Liver (tissue), 9 donors: ENCODE results near the gene D2HGDH. TPM values are rescaled to one million over a fixed set of nuclear protein-coding genes. Genes with fewer than 3 reads are reported as not detected.

ENCODE experiments used
- DNase-seq: peaks from one replicate; pipeline ENCODE4 v3.0.0-alpha.2; 2017; ENCODE audit warnings: low spot score
- H3K27ac ChIP-seq, 2 donors: one replicate each; pipeline ENCODE4 v1.7.0; 2013; ENCODE audit warnings: inconsistent platforms in 2 of 2, low read length in 2 of 2, control low read depth in 1 of 2, low read depth in 1 of 2, mild to moderate bottlenecking in 1 of 2
- H3K27me3 ChIP-seq, 4 donors: one replicate each; pipeline versions ENCODE4 v1.6.1 to v1.7.0; 2013; ENCODE audit warnings: low read length in 3 of 4, inconsistent platforms in 1 of 4, mild to moderate bottlenecking in 1 of 4, moderate library complexity in 1 of 4; ENCODE audit not compliant: control insufficient read depth in 4 of 4, insufficient read depth in 4 of 4
- H3K36me3 ChIP-seq, 4 donors: one replicate each; pipeline versions ENCODE4 v1.6.1 to v1.7.0; 2013; ENCODE audit warnings: low read length in 3 of 4, mild to moderate bottlenecking in 3 of 4, low read depth in 1 of 4, moderate library complexity in 1 of 4; ENCODE audit not compliant: control insufficient read depth in 4 of 4, insufficient read depth in 3 of 4
- H3K4me1 ChIP-seq, 4 donors: one replicate each; pipeline versions ENCODE4 v1.6.1 to v1.7.0; 2013; ENCODE audit warnings: low read length in 3 of 4, mild to moderate bottlenecking in 3 of 4, moderate library complexity in 1 of 4; ENCODE audit not compliant: control insufficient read depth in 4 of 4, insufficient read depth in 4 of 4
- H3K4me3 ChIP-seq, 3 donors: one replicate each; pipeline versions ENCODE4 v1.6.1 to v1.7.0; 2013; ENCODE audit warnings: low read length in 3 of 3, control low read depth in 1 of 3, low read depth in 1 of 3, mild to moderate bottlenecking in 1 of 3
- H3K9ac ChIP-seq, 2 donors: one replicate each; pipeline ENCODE4 v1.7.0; 2013; ENCODE audit warnings: low read length in 2 of 2, mild to moderate bottlenecking in 2 of 2, moderate library complexity in 2 of 2, control low read depth in 1 of 2, low read depth in 1 of 2
- H3K9me3 ChIP-seq, 4 donors: one replicate each; pipeline versions ENCODE4 v1.6.1 to v1.7.0; 2013; ENCODE audit warnings: low read length in 3 of 4; ENCODE audit not compliant: control insufficient read depth in 4 of 4
- EGR1 ChIP-seq, 2 donors: IDR thresholded peaks; 2 replicates each; pipeline ENCODE4 v1.6.1; 2016 to 2018; ENCODE audit warnings: antibody characterized with exemption in 2 of 2, low read depth in 2 of 2
- FOXA2 ChIP-seq: IDR thresholded peaks from 2 replicates; pipeline ENCODE4 v1.6.1; 2016; ENCODE audit warnings: antibody characterized with exemption
- GABPA ChIP-seq, 2 donors: IDR thresholded peaks in 1 of 2; conservative IDR thresholded peaks in 1 of 2; 2 replicates each; pipeline ENCODE4 v1.6.1; 2016; ENCODE audit warnings: antibody characterized with exemption in 2 of 2, mild to moderate bottlenecking in 1 of 2, moderate library complexity in 1 of 2
- HNF4A ChIP-seq, 2 donors: conservative IDR thresholded peaks; 2 replicates each; pipeline ENCODE4 v1.6.1; 2016; ENCODE audit warnings: antibody characterized with exemption in 2 of 2, mild to moderate bottlenecking in 2 of 2
- HNF4G ChIP-seq: IDR thresholded peaks from 2 replicates; pipeline ENCODE4 v1.6.1; 2016; ENCODE audit warnings: antibody characterized with exemption
- JUND ChIP-seq, 2 donors: IDR thresholded peaks; 2 replicates each; pipeline ENCODE4 v1.6.1; 2016; ENCODE audit warnings: antibody characterized with exemption in 2 of 2
- NR2F2 ChIP-seq: IDR thresholded peaks from 2 replicates; pipeline ENCODE4 v1.6.1; 2016; ENCODE audit warnings: antibody characterized with exemption
- RAD21 ChIP-seq, 2 donors: IDR thresholded peaks; 2 replicates each; pipeline ENCODE4 v1.6.1; 2016; ENCODE audit warnings: antibody characterized with exemption in 2 of 2, mild to moderate bottlenecking in 2 of 2
- RXRA ChIP-seq, 2 donors: IDR thresholded peaks; 2 replicates each; pipeline ENCODE4 v1.6.1; 2017 to 2018; ENCODE audit warnings: antibody characterized with exemption in 2 of 2, mild to moderate bottlenecking in 1 of 2
- SP1 ChIP-seq: IDR thresholded peaks from 2 replicates; pipeline ENCODE4 v1.6.1; 2018; ENCODE audit warnings: antibody characterized with exemption, mild to moderate bottlenecking
- TAF1 ChIP-seq: conservative IDR thresholded peaks from 2 replicates; pipeline ENCODE4 v1.6.1; 2016; ENCODE audit warnings: antibody characterized with exemption, mild to moderate bottlenecking
- YY1 ChIP-seq: IDR thresholded peaks from 2 replicates; pipeline ENCODE4 v1.6.1; 2016; ENCODE audit warnings: antibody characterized with exemption, mild to moderate bottlenecking
- WGBS: extraction: QIAGEN DNeasy Blood & Tissue Kit; methylation state at CpG from one replicate; pipeline ENCODE4 v1.1.7; 2013; 5-methylcytosine and 5-hydroxymethylcytosine counted together
- polyA plus RNA-seq, 2 donors: library from polyadenylated mRNA; stranded (reverse) in 1 of 2; unstranded in 1 of 2; fragments of 200-250 nt in 1 of 2; fragments of >200 nt in 1 of 2; fragmentation: Nextera tagmentation in 1 of 2; extraction: Ambion mirVana in 1 of 2; gene quantifications; one replicate each; pipeline versions ENCODE4 v1.2.1 to v1.2.3, GENCODE V29; 2013 to 2015
- total RNA-seq, 2 donors: library from RNA; depleted of rRNA; stranded (reverse); fragments of >200 nt; gene quantifications; one replicate each; pipeline ENCODE4 v1.2.3, GENCODE V29; 2014
- TF ChIP-seq, protein P1 (sequence below): IDR thresholded peaks from 2 replicates; pipeline ENCODE4 v1.6.1; 2016; ENCODE audit warnings: antibody characterized with exemption
- TF ChIP-seq, protein P2 (sequence below): IDR thresholded peaks from 2 replicates; pipeline ENCODE4 v1.6.1; 2016; ENCODE audit warnings: antibody characterized with exemption
- TF ChIP-seq, protein P3 (sequence below): IDR thresholded peaks from 2 replicates; pipeline ENCODE4 v1.6.1; 2016; ENCODE audit warnings: antibody characterized with exemption
- TF ChIP-seq, protein P4 (sequence below): fragments of 150-350 bp; IDR thresholded peaks from 2 replicates; pipeline ENCODE4 v1.5.1; 2017; ENCODE audit warnings: improper control_type of control experiment, low read depth, low read length; ENCODE audit not compliant: missing input control
- TF ChIP-seq, protein P5 (sequence below): IDR thresholded peaks from 2 replicates; pipeline ENCODE4 v1.6.1; 2016; ENCODE audit warnings: antibody characterized with exemption, mild to moderate bottlenecking
- donor health status: healthy.
- donor health status: healthy.
- donor health status: healthy.
- donor health status: healthy.
- donor health status: healthy.

D2HGDH gene
- total and polyA plus RNA-seq, 4 donors: 6.4 to 25.0 (median 13.5) TPM

DNA sequence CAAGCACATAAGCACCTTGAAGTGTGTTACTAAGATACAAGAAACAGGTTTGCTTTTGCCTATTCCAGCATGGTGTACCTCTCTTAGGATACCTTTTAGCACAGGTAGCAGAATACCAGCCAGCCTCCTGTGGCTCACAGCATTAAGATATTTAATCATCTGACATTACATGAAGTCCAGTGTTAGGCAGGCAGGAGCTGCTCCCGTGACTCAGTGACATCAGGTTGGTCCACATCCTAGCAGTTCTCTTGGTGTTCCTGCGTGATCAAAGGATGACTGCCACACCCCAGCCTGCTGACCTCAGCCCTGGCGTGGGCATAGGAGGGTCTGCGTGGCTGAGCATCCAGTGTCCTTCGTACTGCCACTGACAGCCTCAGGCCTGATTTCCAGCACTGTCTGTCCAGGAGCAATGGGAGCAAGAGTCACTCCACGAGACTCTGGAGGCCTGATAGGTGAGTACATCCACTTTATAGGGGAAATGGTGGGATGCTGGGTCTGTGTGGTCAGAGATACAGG lies 44.2 kb upstream of the D2HGDH start:
- H3K36me3 ChIP-seq: peaks cover 5 to 18% (median 9%) of the 10 kb centered on the region in 4 donors
- H3K4me1 ChIP-seq: peaks cover 4 to 22% (median 17%) of the 10 kb centered on the region in 4 donors
- H3K27ac ChIP-seq: no peak overlapping the region
- H3K9me3 ChIP-seq: no peaks in the 10 kb centered on the region
- H3K4me3 ChIP-seq: no peak overlapping the region
- no peak for DNase-seq
- H3K9ac ChIP-seq: no peak overlapping the region
- no peak for TF ChIP-seq YY1
- no peaks in the 10 kb centered on the region for H3K27me3 ChIP-seq
- WGBS: 80% methylated on average over 6 of the region's 6 CpGs

DNA sequence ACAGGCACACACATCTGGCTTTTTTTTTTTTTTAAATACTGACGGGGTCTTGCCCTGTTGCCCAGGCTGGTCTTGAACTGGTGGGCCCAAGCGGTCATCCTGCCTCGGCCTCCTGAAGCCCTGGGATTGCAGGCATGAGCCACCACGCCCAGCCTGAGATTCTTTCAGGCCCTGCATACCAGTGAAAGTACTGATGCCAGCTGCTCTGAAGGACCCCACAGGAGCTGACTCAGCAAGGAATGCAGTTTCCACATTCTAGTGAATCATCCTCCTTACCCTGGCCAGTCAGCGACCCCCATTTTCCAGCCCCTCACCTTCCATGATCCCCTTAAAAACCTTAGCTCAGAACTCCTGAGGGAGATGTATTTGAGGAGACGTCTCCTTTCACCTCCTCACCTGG lies 42.0 kb upstream of the D2HGDH start:
- Histone ChIP-seq H3K27ac (no peak overlapping the region), H3K4me1 (peaks cover 4 to 9% (median 8%) of the 10 kb centered on the region in 4 donors), H3K4me3 (no peak overlapping the region), H3K9me3 (no peaks in the 10 kb centered on the region), H3K9ac (no peak overlapping the region), H3K36me3 (peaks cover 5 to 18% (median 9%) of the 10 kb centered on the region in 4 donors), H3K27me3 (no peaks in the 10 kb centered on the region)
- DNase-seq: no peak
- TF ChIP-seq, protein P1, sequence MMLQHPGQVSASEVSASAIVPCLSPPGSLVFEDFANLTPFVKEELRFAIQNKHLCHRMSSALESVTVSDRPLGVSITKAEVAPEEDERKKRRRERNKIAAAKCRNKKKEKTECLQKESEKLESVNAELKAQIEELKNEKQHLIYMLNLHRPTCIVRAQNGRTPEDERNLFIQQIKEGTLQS: no peak
- TF ChIP-seq HNF4G (no peak), RXRA (IDR thresholded peaks at IDR 0.05) (no peak), YY1 (no peak), GABPA (IDR thresholded peaks at IDR 0.05 in 1 of 2, conservative IDR thresholded peaks at IDR 0.05 in 1 of 2) (no peak), EGR1 (IDR thresholded peaks at IDR 0.05; ENCODE audit: low read depth in 2 of 2) (no peak), NR2F2 (no peak), JUND (IDR thresholded peaks at IDR 0.05) (no peak), RAD21 (IDR thresholded peaks at IDR 0.05) (no peak), SP1 (no peak), TAF1 (no peak), FOXA2 (no peak), HNF4A (conservative IDR thresholded peaks at IDR 0.05) (no peak)
- TF ChIP-seq, protein P2, sequence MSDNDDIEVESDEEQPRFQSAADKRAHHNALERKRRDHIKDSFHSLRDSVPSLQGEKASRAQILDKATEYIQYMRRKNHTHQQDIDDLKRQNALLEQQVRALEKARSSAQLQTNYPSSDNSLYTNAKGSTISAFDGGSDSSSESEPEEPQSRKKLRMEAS: no peak
- TF ChIP-seq, protein P3, sequence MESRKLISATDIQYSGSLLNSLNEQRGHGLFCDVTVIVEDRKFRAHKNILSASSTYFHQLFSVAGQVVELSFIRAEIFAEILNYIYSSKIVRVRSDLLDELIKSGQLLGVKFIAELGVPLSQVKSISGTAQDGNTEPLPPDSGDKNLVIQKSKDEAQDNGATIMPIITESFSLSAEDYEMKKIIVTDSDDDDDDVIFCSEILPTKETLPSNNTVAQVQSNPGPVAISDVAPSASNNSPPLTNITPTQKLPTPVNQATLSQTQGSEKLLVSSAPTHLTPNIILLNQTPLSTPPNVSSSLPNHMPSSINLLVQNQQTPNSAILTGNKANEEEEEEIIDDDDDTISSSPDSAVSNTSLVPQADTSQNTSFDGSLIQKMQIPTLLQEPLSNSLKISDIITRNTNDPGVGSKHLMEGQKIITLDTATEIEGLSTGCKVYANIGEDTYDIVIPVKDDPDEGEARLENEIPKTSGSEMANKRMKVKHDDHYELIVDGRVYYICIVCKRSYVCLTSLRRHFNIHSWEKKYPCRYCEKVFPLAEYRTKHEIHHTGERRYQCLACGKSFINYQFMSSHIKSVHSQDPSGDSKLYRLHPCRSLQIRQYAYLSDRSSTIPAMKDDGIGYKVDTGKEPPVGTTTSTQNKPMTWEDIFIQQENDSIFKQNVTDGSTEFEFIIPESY: no peak
- TF ChIP-seq, protein P4, sequence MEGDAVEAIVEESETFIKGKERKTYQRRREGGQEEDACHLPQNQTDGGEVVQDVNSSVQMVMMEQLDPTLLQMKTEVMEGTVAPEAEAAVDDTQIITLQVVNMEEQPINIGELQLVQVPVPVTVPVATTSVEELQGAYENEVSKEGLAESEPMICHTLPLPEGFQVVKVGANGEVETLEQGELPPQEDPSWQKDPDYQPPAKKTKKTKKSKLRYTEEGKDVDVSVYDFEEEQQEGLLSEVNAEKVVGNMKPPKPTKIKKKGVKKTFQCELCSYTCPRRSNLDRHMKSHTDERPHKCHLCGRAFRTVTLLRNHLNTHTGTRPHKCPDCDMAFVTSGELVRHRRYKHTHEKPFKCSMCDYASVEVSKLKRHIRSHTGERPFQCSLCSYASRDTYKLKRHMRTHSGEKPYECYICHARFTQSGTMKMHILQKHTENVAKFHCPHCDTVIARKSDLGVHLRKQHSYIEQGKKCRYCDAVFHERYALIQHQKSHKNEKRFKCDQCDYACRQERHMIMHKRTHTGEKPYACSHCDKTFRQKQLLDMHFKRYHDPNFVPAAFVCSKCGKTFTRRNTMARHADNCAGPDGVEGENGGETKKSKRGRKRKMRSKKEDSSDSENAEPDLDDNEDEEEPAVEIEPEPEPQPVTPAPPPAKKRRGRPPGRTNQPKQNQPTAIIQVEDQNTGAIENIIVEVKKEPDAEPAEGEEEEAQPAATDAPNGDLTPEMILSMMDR: no peak
- TF ChIP-seq, protein P5, sequence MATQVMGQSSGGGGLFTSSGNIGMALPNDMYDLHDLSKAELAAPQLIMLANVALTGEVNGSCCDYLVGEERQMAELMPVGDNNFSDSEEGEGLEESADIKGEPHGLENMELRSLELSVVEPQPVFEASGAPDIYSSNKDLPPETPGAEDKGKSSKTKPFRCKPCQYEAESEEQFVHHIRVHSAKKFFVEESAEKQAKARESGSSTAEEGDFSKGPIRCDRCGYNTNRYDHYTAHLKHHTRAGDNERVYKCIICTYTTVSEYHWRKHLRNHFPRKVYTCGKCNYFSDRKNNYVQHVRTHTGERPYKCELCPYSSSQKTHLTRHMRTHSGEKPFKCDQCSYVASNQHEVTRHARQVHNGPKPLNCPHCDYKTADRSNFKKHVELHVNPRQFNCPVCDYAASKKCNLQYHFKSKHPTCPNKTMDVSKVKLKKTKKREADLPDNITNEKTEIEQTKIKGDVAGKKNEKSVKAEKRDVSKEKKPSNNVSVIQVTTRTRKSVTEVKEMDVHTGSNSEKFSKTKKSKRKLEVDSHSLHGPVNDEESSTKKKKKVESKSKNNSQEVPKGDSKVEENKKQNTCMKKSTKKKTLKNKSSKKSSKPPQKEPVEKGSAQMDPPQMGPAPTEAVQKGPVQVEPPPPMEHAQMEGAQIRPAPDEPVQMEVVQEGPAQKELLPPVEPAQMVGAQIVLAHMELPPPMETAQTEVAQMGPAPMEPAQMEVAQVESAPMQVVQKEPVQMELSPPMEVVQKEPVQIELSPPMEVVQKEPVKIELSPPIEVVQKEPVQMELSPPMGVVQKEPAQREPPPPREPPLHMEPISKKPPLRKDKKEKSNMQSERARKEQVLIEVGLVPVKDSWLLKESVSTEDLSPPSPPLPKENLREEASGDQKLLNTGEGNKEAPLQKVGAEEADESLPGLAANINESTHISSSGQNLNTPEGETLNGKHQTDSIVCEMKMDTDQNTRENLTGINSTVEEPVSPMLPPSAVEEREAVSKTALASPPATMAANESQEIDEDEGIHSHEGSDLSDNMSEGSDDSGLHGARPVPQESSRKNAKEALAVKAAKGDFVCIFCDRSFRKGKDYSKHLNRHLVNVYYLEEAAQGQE: no peak
- WGBS: 95% methylated on average over 6 of the region's 6 CpGs
